HG03175 (cell line): ENCODE measurements around the gene PLXNB3.

Experiments used
- ATAC-seq: cut with Tn5 transposase; IDR thresholded peaks from one replicate; pipeline ENCODE4 v1.9.1; 2021; ENCODE audit warnings: mild to moderate bottlenecking, moderate library complexity; ENCODE audit not compliant: unreplicated experiment

The PLXNB3 gene

GRCh38 chrX:153784325-153784967 lies 20.4 kb downstream of the PLXNB3 start:
- no peak for ATAC-seq

- no peak for ATAC-seq
These were observed 22.6 kb downstream of the PLXNB3 start for GRCh38 chrX:153786669-153787068.

GRCh38 chrX:153789654-153790053 lies 25.6 kb downstream of the PLXNB3 start:
- no peak for ATAC-seq

GRCh38 chrX:153791104-153791852 lies 27.2 kb downstream of the PLXNB3 start:
- no peak for ATAC-seq

GRCh38 chrX:153792368-153792767 lies 28.3 kb downstream of the PLXNB3 start:
- ATAC-seq = no peak

- no peak for ATAC-seq
These were observed 29.2 kb downstream of the PLXNB3 start for GRCh38 chrX:153793291-153793690.

GRCh38 chrX:153794018-153794896 lies 30.2 kb downstream of the PLXNB3 start, which contains the start of the genes IDH3G and SSR4:
IDH3G (minus strand) TSS chrX:153794375; CDS start chrX:153794326, 49 bp downstream.
SSR4 (plus strand) TSS chrX:153794668; CDS start chrX:153794688, 20 bp downstream.
- peak; percentile 91 for ATAC-seq

- ATAC-seq = no peak
These were observed 31.1 kb downstream of the PLXNB3 start for GRCh38 chrX:153794897-153795816.

GRCh38 chrX:153797415-153798015 lies 33.5 kb downstream of the PLXNB3 start:
- no peak for ATAC-seq

GRCh38 chrX:153799326-153799725 lies 35.3 kb downstream of the PLXNB3 start:
- no peak for ATAC-seq

- no peak for ATAC-seq
These were observed 36.2 kb downstream of the PLXNB3 start for GRCh38 chrX:153800177-153800722.

- ATAC-seq = no peak
These were observed 36.7 kb downstream of the PLXNB3 start for GRCh38 chrX:153800746-153801145.

- no peak for ATAC-seq
These were observed 37.6 kb downstream of the PLXNB3 start for GRCh38 chrX:153801669-153802068.

GRCh38 chrX:153802513-153803045 lies 38.5 kb downstream of the PLXNB3 start:
- ATAC-seq = no peak

- ATAC-seq = no peak
These were observed 39.4 kb downstream of the PLXNB3 start for GRCh38 chrX:153803211-153804099.

- no peak for ATAC-seq
These were observed 40.1 kb downstream of the PLXNB3 start for GRCh38 chrX:153804100-153804595.

GRCh38 chrX:153804621-153805020 lies 40.6 kb downstream of the PLXNB3 start:
- ATAC-seq = no peak

GRCh38 chrX:153805436-153805835 lies 41.4 kb downstream of the PLXNB3 start:
- ATAC-seq = no peak
